GM12891 (cell line): ENCODE measurements around the gene LIFR.

Experiments used
- DNase-seq: peaks from one replicate; pipeline ENCODE4 v3.0.0; 2011; ENCODE audit warnings: low spot score; ENCODE audit not compliant: insufficient read length
- FAIRE-seq: peaks from 2 replicates; lab custom pipeline; 2011; peaks lifted over from hg19 to GRCh38; lab: Jason Lieb, UNC
- PAX5 ChIP-seq: IDR thresholded peaks from 2 replicates; pipeline ENCODE4 v1.6.1; 2011; ENCODE audit warnings: low read length, moderate library complexity, mild to moderate bottlenecking; ENCODE audit not compliant: insufficient read depth, severe bottlenecking
- POLR2A ChIP-seq: IDR thresholded peaks from 2 replicates; pipeline ENCODE4 v1.6.1; 2011; ENCODE audit warnings: low read depth, low read length, control low read depth
- POLR2AphosphoS5 ChIP-seq: IDR thresholded peaks from 2 replicates; pipeline ENCODE4 v1.6.1; 2011; ENCODE audit warnings: low read depth, low read length, control low read depth
- POU2F2 ChIP-seq: IDR thresholded peaks from 2 replicates; pipeline ENCODE4 v1.6.1; 2011; ENCODE audit warnings: low read depth, mild to moderate bottlenecking, control low read depth, low read length, moderate library complexity
- SPI1 ChIP-seq: IDR thresholded peaks from 2 replicates; pipeline ENCODE4 v1.6.1; 2011; ENCODE audit warnings: low read depth, low read length, control low read depth
- TAF1 ChIP-seq: IDR thresholded peaks from 2 replicates; pipeline ENCODE4 v1.6.1; 2011; ENCODE audit warnings: low read depth, low read length, control low read depth

Gene LIFR

DNA sequence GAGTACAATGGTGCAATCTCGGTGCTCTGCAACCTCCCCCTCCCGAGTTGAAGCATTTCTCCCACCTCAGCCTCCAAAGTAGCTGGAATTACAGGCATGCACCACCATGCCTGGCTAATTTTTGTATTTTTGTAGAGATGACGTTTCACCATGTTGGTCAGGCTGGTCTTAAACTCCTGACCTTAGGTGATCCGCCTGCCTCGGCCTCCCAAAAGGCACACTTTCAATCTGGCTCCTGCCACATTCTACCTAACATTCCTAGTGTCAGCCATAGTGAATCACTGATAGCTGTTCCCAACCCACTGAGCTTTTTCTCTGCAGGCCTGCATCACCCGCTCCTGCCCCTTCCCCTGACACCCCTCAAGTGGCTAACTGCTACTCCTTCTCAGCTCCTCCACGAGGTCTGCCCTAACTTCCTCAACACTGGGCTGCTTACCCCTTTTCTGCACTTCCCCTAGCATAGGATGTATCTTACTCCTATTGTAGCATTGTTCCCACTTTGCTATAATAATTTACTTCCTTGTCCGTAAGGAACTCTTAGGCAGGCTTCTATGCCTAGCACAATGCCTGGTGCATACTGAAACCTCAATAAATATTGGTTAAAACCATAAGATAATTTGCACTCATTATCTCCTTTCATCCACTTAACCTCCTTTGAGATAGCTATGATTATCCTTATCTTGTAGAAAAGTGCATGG lies 42.0 kb upstream of the LIFR start:
- FAIRE-seq (no peak), DNase-seq (no peak)
- no peak for TF ChIP-seq TAF1
- TF ChIP-seq PAX5, result no peak
- TF ChIP-seq POU2F2, result no peak
- no peak for TF ChIP-seq SPI1
- TF ChIP-seq POLR2A, result no peak
- TF ChIP-seq POLR2AphosphoS5, result no peak

DNA sequence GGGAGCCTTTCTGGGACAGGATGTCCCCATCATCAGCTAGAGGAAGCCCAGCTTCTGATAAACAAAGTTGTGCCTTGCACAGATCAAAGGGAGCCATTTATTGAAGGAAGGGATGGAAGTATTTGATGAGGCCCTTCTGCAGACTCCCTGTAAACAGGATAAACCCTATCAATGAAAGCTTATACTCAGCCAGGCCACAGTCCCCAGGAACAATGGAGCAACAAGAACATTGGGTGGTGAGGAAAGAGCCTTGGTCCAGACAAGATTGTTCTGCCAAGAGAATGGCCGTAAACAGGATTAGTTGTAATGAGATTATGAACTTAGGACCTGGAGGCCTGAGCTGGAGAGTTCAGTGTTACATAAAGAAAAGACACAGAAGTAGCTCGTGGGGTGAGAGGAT lies 40.5 kb upstream of the LIFR start:
- TF ChIP-seq SPI1 (no peak), PAX5 (no peak), POU2F2 (no peak), POLR2A (no peak), POLR2AphosphoS5 (no peak), TAF1 (no peak)
- DNase-seq, result no peak
- FAIRE-seq, result no peak

DNA sequence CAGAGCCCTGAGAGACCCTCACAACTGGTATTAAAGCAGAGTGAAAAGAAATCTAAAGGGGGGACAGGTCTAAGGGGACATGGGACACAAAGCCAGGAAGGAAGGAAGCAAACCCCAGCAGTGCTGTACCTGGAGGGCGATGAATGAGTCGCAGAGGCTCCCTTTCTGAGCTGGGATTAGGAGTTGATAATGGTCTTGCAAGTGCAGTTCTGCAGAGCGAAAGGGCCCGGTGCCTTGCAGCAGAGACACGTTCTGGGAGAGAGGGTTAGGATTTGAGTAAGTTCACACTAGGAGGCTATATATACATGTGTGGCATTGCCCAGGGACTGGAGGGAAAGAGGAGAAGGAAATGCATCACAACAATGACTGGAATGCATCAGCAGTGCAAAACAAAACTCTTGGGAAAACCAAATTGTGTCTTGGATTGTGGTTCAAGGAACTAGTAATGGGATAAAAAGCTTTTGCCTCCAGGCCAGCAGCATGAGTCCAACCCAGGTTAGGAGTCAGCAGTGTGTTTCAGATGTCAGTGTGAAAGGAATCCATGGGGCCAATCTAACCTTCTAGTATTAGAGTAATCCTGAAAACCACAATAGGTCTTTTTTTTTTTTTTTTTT lies 38.8 kb upstream of the LIFR start:
- no peak for TF ChIP-seq POLR2AphosphoS5
- no peak for TF ChIP-seq POU2F2
- TF ChIP-seq TAF1, result no peak
- TF ChIP-seq POLR2A, result no peak
- TF ChIP-seq PAX5, result no peak
- TF ChIP-seq SPI1, result no peak
- FAIRE-seq (no peak), DNase-seq (no peak)

DNA sequence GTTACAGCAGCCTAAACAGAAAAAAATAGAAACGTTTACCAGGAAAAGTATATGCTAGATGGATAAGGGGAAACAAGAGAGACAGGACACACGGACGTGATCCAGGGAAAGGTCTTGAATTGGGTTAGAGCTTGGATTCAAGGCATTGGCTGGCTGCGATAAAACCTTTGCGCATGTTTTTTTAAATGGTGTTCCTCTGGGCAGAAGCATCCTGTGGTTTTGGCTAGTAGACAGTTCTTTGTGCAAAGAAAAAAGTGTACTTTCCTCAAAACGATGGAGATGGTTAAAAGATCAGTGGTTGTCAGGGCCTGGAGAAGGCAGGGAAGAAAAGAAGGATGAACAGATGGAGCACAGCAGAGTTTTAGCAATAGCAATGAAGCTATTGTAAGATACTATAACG lies 37.5 kb upstream of the LIFR start:
- DNase-seq (no peak), FAIRE-seq (no peak)
- TF ChIP-seq SPI1 (no peak), POU2F2 (no peak)

DNA sequence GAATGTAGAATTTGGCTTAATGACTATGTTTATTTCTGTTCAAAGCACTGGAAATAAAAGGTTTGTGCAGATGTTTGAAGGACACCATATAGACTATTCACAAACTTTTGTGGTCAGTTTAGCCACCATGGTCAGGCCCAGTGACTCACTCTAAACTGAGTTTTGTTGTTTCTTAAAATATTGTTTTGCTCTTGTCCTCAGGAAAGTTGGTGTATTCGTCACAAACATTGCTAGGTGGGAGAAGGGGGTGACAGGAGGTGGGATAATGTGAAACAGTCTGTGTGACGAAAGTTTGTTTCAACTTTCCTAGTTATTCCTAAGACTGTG lies 35.0 kb upstream of the LIFR start:
- FAIRE-seq (no peak), DNase-seq (no peak)
- TF ChIP-seq POLR2AphosphoS5 (no peak), POU2F2 (no peak), TAF1 (no peak), PAX5 (no peak), SPI1 (no peak), POLR2A (no peak)

DNA sequence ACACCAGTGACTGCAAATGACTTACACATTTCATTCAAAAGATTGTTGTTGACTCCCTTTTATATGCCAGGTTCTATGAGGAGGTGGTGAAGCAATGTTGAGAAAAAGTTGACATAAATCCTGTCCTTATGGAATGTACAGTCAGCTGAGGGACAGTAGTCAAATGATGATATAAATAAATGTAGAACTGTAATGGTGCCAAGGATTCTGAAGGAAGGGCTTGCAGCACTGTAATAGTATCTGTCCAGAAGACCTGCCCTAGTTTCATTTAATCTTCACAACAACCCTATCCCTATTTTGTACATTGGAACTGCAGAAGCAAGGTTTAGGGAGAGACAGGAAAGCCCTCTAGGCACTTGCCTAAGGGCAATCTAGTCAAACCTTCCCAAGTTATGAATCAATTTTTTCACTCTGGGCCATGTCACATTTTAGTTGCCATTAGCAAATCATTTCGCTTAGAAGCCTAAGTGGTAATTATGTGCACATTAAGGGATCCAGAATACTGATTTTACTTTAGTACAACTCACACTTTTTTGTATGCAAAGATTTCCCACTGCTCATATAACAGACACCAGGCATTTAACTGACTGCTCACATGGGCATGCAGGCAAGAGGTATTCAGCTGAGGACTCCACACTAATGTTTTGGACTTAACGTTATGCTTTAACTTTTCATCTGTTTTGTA lies 34.5 kb upstream of the LIFR start:
- no peak for TF ChIP-seq POLR2A
- TF ChIP-seq TAF1, result no peak
- no peak for TF ChIP-seq SPI1
- DNase-seq, result no peak
- FAIRE-seq, result no peak

DNA sequence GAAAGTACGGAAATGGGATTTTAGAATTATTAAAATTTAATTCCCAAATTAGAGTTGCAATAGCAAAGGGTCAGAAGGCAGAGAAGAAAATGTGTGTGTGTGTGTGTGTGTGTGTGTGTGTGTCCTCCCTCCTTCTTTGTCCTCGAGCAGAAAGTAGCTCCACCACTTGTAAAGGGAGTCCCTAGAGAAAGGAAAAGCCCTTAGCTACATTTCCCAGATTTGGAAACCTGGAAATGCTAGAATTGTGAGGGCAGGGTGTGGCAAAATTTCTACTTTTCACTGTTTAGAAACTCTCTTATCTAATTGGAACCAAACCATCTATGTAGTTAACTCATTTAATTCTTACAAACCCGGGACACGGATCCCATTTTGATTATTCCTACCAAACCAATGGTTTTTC lies 33.2 kb upstream of the LIFR start:
- DNase-seq (no peak), FAIRE-seq (no peak)
- no peak for TF ChIP-seq SPI1
- no peak for TF ChIP-seq POLR2A
- no peak for TF ChIP-seq TAF1
- TF ChIP-seq PAX5, result no peak
- no peak for TF ChIP-seq POLR2AphosphoS5
- no peak for TF ChIP-seq POU2F2

DNA sequence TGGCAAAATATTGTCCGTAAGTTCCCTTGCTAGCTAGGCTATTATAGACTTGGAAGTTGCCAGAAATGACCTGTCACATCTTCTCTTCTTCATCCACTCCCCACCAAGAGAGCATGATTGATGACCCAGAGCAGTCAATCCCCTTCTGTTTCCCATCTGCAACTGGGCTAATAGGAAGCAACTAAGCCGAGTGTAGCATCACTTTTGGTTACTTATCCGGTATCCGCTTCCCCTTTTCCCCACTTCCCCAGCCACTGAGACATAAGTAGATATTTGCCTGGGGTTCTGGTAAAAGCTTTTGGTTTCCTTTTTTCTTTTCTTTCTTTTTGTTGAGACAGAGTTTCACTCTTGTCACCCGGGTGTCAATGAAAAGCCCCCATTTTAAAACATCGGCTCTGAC lies 29.4 kb upstream of the LIFR start:
- TF ChIP-seq TAF1, result no peak
- DNase-seq (no peak), FAIRE-seq (no peak)

DNA sequence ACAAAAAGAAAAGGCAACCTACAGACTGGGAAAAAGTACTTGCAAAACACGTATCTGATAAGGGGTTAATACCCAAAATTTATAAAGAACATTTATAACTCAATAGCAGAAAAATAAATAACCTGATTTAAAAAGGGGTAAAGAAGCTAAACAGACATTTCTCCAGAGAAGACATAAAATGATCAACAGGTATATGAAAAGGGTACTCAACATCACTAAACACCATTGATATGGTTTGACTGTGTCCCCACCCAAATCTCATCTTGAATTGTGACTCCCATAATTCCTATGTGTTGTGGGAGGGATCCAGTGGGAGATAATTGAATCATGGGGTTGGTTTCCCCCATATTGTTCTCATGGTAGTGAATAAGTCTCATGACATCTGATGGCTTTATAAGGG lies 27.1 kb upstream of the LIFR start:
- no peak for TF ChIP-seq POLR2AphosphoS5
- TF ChIP-seq POU2F2, result no peak
- no peak for TF ChIP-seq TAF1
- no peak for TF ChIP-seq SPI1
- no peak for TF ChIP-seq POLR2A
- TF ChIP-seq PAX5, result no peak
- DNase-seq, result no peak
- FAIRE-seq, result no peak

DNA sequence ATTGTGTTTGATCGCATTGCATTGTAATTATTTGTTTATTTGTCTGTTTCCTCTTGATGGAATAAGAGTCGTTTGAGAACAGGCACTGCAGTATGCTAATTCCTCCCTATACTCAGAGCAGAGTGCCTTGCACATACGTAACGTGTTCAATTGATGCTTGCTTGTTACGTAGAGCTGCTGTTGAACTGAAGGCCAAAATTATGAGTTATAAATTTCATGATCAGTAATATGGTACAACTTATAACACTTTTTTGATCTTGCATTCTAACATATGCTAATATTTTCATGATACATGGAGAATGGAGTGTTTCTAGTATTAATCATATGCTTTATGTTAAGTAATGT lies 26.5 kb upstream of the LIFR start:
- no peak for FAIRE-seq
- TF ChIP-seq SPI1 (no peak), PAX5 (no peak), POU2F2 (no peak), POLR2A (no peak), POLR2AphosphoS5 (no peak), TAF1 (no peak)

More for the DNA sequence above, 26.5 kb upstream of the LIFR start:
- no peak for DNase-seq
